ENCODE results near the gene DYSF.
"Not testable (repeated sequence)": the region's sequence is repeated elsewhere in the genome, so short reads cannot be mapped to it uniquely, and the experiment has no call there.

Gene DYSF

DNA sequence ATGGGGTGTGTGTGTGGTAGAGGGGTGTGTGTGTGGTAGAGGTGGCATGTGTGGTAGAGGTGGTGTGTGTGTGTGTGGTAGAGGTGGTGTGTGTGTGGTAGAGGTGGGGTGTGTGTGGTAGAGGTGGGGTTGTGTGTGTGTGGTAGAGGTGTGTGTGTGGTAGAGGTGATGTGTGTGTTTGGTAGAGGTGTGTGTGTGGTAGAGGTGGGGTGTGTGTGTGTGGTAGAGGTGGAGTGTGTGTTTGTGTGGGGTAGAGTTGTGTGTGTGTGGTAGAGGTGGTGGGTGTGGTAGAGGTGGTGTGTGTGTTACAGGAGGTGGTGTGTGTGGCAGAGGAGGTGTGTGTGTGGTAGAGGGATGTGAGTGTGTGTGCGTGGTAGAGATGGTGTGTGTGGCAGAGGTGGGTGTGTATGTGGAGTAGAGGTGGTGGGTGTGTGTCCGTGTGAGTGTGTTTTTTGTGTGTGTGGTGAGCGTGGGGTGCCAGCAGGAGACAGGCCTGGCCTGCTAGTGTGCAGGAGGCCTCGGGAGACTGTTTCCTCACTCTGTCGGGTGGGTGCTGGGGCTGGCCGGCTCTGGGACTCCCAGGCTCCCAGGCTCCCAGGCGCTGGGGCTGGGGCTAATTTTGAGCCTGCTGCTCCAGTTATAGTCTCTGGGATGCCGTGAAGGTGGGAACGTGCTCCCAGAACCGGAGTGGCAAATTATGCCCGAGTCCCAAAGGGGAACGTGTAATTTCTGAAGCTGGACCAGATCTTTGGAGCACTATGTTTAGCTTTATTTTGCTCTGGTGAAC, 165.2 kb downstream of the DYSF start:
- no peak for DNase-seq

DNA sequence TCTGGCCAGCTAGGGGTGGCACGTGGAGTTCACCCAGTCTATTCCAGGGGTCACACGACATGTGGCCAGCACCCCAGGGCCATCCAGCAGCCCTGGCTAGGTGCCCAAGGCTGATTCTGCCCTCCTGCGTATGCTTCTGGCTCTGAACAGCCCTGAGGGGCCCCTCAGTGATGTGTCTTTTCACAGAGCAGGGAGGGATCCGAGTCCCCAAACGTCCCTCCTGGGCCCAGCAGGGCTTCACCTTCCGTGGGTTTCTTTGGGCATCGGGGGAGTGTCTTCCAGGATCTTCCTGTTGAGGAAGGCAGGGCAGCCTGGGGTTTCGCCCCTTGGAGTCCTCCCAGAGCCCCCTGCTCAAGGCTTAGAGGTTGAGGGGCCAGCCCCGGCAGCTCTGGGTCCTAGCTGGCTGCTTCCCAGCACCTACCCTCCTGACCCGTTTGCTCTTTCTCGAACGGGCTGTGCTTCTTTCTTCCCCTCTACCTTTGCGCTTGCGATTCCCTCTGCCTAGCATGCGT, 165.9 kb downstream of the DYSF start:
- DNase-seq = no peak

DNA sequence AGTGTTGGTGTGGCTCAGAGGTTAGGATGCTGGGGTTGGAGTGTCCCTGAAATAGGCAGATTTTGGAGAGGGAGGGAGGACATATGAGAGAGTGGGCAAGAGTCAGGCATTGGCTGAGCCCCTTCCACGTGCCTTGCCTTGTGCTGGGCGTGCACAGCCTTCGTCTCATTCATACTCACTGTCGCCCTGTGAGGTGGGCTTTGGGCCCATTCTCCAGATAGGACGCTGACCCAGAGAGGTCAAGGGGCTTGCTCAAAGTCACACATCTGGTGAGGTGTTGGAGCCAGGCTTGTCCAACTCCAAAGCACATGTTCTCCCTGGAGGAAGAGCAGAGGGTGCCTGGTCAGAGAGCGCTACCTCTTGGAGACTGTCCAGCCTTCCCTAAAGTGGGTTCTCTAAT, 166.8 kb downstream of the DYSF start:
- DNase-seq = no peak

DNA sequence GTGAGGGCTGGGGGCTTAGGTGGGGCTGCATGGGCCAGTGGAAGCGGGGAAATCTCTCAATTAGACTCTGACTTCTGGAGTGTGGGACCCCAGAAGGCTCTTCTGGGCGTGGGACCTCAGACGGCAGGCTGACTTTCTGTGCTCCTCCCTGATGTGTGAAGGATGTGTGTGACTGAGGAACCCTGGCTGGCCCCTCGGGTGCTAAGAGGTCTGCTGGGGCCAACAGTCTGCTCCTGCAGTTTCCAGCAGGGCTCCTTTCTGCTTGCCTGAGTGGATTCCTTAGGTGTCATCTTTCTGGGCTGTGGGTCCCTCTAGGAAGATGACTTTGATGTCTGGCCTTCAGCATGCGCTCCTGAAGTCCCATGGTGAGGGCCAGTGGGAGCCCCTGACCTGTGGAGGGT, 167.5 kb downstream of the DYSF start:
- DNase-seq = no peak

DNA sequence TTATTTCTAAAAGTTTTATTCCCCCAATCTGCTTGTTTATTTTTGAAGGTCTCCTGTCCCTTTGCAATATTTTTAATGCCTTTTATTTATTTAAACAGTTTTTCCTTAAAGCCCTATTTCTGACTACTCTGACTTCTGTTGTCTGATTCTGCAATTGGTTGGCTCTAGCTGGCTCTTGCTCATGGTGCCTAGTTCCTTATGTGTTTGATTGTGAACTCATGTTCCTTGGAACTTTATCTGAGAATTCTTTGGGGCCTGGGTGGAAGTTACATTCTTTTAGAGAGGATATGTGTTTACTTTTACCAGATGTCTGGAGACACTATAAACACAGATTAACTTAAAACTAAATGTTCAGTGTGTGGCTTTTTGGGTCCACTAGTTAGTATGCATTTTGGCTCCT, 175.9 kb downstream of the DYSF start:
- no peak for DNase-seq

DNA sequence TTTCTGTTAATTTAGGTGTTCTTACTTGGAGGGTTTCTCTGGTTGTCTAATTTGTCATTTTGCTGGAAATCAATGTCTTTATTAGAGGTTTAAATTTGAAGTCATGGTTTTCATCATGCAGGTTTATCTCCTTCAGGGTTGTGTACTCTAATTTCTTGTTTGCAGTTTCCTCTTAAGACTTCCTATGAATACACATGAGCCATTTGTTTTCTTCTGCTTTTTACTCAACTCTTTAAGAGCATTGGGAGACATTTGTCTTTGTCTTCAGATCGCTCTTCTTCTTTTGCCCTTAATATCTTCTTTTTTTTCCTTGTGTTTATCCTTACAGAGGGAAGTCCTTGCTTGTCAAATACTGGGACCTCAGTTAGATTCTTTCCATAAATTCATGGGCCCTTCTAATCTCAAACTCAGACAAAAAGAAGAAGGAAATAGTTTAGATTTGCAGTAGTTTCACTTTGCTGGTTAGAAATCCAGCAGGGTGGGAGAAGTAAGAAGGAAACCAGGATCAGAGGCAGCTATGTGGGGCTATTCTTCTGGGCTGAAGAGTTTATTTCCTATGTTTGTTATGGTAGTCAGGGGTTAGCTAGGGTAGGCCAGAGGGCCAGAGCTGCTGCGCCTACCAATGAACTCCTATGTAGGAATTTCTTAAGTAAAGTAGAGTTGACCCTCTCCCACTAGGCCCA, 176.6 kb downstream of the DYSF start:
- DNase-seq = no peak

DNA sequence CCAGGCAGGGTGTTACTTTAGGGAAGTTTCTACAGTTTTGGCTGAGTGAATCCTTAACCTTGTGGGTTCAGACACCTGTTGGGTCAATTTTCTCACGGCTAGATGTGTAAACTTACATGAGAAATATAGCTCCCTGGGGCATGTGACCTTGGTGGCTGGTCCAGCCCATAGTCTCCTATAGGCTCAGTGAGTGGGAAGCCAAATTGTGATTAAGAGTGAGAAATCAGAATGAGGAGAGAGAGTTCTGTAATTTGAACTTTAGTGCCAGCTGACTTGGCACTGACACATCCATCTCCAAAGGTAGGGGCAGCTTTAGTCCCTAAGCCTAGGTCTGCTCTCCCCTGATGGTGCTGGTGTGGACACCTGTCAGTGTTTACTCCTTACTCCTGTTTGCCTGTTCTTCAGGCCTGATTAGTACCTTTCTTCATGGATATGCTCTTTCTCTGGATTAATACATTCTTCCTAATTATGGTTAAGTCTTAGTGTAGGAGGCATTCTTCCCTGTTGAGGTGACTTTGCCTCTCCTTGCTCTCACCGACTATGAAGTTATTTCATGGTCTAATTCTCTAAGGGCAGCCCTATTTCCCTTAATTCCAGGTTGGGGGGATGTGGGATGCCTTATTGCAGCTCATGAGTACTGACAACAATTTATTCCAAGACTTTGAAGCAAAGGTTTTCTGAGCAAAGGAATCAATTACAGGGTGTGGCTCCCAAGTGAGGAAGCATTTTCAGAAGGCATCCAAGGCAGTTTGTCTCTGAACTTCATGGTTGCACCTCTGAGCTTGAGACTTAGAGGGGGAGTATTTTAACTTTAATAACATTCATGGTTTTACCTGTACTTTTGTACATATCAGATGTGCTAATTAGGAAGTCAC, 177.3 kb downstream of the DYSF start:
- no peak for DNase-seq

DNA sequence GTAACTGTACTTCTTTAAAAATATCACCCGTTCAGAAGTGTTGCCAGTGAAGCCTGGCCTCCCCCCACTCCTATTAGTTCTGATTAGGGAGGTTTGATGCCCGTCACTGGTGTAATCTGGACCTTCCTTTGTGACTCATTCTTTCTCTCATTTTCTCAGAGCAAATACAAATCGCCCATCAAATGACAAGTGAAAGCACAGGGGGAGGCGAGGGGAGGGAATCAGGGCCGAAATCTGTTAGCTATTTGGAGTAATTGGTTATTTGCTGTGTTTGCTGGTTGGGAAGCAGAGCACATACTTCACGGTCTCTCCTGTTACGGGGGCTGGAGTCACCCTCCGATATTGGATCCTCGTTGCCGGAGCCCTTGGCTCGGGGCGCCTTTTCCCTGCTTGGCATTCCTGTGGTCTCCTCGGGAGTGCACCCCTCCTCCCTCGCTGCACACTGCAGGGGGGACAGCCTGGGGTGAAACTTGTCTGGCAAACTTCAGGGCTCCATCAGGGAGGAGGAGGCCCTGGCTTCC, 178.1 kb downstream of the DYSF start:
- no peak for DNase-seq

DNA sequence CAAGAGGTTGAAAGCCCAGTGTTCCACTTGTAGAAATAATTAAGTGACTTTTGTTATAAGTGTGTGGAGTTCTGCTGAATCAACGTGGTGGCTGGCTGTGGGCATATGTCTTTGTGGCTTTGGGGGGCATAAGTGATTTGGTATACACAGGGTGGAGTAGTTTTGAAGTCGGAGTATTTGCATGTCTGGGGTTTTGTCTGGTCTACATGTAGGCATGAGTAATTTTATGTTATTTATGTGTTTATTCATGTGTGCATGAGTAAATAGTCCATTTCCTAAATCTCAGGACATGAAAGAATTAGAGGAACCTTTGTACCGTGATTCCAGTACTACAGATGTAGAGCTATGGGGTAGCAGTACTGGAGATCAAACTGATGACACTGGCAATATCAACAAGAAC, 179.7 kb downstream of the DYSF start:
- no peak for DNase-seq

DNA sequence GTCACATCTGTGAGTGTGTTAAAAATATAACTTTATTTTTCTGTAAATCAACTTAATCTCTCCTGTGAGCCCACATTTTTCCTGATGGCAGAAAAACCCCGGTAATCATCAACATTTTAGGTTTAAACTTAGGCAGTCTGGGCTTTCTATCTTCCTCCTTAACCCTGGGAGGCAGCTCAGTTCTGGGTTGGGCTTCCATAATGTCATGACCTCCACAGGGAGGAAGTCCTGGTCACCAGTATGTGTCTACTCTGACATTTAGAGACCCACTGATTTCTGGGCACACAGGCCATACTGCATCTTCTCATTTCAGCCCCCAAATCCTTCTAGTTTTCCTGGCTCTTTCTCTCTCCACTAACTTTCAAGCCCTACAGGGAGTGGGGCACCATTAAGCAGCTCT, 181.2 kb downstream of the DYSF start:
- no peak for DNase-seq

DNA sequence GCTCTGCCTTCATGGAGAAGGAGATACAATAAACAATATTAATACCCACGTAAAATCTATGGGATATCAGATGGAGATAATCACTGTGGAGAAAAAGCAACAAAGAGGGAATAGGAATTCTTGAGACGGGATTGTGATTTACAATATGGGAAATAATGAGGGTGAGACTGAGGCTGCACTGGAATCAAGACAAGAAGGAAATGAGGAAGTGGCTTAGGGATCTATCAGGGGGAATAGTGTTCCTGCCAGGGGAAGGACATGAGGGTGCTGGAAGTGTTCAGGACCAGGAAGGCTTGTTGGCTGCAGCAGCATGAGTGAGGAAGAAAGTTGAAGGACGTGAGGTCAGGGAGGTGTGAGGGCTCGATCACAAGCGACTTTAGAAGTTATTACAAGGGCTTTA, 182.4 kb downstream of the DYSF start:
- DNase-seq = no peak

DNA sequence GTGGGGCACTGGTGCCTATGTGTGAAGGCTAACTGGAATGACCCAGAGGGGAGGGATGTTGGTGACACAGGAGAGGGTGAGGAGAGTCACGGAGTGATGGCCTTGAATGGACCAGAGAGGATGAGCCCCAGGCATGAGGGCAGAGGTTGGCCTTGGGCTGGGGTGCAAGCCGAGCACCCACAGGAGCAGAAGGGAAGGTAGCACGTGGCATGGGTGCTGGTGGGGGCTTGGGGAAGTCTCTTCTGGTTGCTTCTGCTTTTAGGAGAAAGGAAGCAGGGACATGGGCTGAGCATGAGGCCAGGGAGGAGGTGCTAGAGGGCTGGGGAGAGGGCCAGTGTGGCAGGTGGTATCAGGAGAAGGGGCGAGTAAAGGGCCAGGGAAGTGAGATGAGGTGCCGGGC, 183.8 kb downstream of the DYSF start:
- no peak for DNase-seq

DNA sequence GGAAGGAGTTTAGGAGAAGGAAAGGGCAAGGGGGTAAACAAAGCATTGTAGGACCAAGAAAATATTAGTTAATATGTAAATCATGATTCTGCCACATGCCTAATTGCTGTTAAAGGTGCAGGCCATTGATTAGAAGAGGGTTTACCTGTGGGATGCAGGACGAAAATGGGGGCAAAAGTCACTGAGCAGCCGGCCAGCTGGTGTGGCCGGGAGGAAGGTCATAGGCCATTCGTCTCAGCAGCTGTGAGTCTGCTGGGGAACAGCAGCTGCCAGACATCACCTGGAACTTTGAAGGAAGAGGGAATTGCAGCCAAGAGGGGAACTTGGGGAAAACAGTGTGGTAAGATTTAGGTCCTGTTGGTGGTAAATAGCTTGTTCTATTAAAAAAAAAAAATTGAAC, 184.4 kb downstream of the DYSF start:
- DNase-seq = no peak

DNA sequence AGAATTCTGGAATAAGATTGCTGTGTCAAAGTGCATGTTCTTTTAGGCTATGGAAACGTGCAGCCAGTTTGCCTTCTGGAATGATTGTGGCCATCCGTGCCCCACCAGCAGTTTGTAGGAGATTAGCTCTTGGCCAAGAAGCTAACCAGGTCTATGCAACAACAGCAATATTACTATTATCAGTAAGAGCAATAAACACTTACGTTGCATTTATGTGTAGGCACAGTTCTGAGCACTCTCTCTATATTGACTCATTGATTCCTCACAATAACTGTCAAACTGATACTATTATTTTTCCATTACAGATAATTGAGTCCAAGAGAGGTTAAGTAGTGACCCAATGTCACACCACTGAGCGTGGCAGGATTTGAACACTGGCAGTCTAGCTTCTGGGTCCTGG, 186.4 kb downstream of the DYSF start:
- no peak for DNase-seq

DNA sequence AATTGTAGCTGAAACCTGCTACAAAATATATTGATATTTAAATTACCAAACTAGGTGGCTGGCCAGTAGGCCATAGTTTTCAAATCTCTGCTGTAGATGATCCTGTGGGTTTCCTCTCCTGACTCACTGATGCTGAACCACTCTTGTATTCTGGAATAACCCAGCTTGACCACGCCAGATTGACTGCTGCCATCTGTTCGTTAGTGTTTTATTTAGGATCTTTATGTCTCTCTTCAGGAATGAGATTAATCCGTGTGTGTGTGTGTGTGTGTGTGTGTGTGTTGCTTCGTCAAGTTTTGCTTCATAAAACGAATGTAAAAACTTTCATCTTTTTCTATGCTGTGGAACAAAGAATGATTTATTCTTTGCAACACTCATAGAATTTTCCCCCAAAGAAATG, 187.1 kb downstream of the DYSF start:
- no peak for DNase-seq

DNA sequence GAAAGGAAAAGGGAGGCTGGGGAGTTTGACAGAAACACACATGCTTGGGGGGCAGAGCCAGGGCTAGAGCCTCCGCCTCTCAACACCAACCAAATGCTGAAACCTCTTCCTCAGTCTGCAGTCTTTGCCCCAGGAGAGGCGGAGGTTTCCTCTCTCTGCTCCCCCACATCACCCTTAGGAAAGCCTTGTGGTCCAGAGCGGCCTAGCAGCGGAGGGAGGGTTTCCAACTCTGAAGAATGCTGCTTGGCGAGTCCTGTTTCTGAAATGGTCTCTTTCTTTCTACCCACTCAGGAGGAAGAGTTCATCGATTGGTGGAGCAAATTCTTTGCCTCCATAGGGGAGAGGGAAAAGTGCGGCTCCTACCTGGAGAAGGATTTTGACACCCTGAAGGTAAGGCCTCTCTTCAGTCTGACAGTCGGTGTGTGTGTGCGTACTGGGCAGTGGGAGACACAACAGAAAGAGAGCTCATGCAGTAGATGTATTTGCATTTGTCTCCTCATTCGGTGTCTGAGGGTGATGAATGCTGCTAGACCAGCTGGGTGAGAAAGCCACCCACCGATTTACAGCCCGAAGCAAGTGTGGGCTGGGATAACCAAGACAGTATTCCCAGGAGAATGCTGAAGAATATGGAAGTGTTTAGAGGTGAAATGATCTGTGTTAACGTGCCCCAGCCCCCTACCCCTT, 190.5 kb downstream of the DYSF start:
- DNase-seq = no peak

DNA sequence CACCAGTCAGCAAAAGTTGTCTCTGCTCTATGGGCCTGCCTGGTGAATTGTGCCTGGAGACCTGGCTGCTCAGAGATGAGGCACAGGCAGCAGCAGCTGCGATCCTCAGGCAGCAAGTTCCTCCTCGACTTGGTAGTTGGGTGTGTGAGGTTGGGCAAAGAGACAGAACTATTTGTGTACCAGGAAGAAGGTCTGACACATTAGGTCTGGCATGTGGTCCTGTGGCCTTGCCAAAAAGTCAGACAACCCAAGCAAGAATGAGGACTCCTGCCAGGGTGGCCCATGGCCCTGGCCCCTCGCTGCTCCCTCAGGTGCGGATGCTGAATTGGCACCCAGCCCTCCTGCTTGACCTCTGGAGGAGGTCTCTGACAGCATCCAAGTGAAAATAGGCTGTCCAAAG, 192.7 kb downstream of the DYSF start:
- DNase-seq = no peak

DNA sequence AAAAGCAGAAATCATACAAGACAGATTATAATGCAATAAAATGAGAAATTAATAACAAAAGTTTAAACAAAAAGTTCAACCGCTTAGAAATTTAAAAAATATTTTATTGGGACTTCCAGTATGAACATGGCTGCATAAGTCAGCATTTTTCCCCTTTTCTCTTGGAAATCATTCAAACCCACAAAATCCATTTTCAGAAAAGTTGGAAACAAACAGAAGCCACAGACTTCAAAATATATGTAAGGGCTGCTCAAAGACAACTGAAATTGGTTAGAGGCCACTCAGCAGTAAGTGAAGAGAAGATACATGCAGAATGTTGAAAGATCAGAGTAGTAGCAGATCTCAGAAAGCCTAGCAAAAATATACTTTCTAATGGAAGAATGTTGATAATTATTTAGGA, 194.0 kb downstream of the DYSF start:
- DNase-seq = no peak

DNA sequence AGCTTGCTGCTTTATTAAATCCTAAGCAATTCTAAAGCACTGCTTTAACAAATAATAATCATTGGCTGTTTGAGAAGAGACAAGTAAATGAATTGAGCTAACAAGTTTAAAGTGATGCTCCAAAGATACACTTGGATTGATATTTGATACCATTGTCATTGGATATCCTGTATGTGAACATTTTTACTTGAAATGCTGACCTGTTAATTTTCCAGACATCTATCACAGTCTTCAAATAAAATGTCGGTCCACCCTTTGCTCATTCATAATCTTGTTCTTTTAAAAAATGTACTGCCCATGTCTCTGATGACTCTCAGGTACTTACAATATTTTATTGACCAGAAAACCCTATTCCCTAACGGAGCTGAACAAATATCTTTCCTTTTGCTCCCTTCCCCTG, 202.1 kb downstream of the DYSF start:
- DNase-seq = no peak

DNA sequence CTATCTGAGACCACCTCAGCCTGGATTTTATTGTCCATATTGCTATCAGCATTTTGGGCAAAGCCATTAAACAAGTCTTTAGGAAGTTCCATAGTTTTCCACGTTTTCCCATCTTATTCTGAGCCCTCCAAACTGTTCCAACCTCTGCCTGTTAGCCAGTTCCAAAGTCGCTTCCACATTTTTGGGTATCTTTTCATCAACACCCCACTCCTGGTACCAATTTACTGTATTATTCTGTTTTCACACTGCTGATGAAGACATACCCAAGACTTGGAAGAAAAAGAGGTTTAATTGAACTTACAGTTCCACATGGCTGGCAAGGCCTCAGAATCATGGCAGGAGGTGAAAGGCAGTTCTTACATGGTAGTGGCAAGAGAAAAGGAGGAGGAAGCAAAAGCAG, 204.9 kb downstream of the DYSF start:
- DNase-seq = not testable (repeated sequence)

DNA sequence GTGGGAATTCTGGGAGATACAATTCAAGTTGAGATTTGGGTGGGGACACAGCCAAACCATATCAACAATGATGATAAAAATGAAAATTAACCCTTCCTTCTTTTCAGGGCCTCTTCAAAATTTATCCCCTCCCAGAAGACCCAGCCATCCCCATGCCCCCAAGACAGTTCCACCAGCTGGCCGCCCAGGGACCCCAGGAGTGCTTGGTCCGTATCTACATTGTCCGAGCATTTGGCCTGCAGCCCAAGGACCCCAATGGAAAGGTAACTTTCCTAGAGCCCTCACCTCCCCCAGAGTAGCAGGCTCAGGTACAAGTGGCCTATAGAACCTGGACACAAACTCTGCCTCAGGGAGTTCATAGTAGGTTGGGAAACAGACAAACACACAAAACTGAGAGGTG, 205.4 kb downstream of the DYSF start:
- no peak for DNase-seq

DNA sequence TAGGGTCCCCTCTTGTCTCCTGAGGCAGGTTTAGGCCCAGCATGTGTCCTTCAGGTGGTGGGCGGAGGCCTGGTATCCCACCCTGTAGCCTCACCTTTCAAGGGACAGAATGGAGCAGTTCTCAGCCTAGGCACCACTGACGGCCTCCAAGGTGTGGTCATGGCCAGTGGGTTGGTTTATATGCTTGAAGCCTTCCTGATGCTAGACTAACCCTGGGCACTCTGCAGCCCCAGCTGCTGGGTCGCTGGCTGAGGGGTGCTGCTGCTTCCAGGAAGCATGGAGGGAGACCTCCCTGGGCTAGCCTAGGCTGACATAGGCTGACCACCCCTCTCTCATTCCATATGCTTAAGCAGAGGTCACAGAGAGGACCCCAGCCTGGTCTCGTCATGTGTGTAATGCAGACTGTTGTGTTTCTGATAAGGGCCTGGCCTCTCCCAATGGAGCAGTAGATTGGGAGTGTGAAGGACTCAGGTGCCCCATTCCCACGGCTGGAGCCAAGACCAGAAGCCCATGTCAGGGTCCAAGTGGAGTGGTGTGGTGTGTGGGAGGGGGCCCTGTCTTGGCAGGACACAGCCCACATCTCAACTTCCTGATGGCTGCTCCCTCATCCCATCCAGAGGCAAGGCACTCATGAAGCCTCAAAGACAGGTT, 206.6 kb downstream of the DYSF start:
- no peak for DNase-seq

Data from activated gamma-delta T cell (primary cell).